Sigmoid colon (tissue), 4 donors: ENCODE data around the gene PSG5.
"Not testable (repeated sequence)": the region's sequence is repeated elsewhere in the genome, so short reads cannot be mapped to it uniquely, and the experiment has no call there.

Source experiments
- EP300 ChIP-seq, 4 donors: sonication (generic); formaldehyde crosslinking; IDR thresholded peaks; one replicate each; pipeline ENCODE4 v1.6.1; 2017; ENCODE audit warnings: antibody characterized with exemption in 4 of 4
- POLR2A ChIP-seq, 2 donors: fragments of 450-650 bp; IDR thresholded peaks; one replicate each; pipeline ENCODE4 v1.6.1; 2016; ENCODE audit warnings: antibody characterized with exemption in 2 of 2, mild to moderate bottlenecking in 2 of 2, moderate library complexity in 2 of 2
- TF ChIP-seq, protein P1 (sequence below), 4 experiments: fragments of 450-650 bp in 3 of 4; fragments of 200-600 bp in 1 of 4; IDR thresholded peaks; one replicate each; pipeline ENCODE4 v1.5.1; 2016 to 2019; ENCODE audit warnings: antibody characterized with exemption in 4 of 4, mild to moderate bottlenecking in 3 of 4, moderate library complexity in 2 of 4

DNA sequence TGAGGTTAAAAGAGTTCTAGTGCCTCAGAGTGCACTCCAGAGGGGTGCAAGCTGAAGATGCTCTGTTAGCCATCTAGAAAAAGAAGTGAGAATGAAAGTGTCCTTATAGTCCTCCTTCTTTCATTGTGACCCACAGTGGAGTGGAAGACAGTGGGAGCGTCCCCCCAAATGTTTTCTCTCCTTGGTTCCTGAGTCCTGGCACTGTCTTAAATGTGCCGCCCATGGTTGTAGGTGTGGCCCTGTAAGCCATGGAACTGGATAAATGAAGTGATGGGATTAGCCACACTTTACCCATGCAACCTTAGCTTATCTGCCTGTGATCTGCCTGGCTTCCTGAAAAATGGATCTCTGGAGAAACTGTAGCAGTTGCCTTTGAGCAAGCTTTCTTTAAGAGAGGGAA is 42.4 kb upstream of the PSG5 start:
- TF ChIP-seq, protein P1, sequence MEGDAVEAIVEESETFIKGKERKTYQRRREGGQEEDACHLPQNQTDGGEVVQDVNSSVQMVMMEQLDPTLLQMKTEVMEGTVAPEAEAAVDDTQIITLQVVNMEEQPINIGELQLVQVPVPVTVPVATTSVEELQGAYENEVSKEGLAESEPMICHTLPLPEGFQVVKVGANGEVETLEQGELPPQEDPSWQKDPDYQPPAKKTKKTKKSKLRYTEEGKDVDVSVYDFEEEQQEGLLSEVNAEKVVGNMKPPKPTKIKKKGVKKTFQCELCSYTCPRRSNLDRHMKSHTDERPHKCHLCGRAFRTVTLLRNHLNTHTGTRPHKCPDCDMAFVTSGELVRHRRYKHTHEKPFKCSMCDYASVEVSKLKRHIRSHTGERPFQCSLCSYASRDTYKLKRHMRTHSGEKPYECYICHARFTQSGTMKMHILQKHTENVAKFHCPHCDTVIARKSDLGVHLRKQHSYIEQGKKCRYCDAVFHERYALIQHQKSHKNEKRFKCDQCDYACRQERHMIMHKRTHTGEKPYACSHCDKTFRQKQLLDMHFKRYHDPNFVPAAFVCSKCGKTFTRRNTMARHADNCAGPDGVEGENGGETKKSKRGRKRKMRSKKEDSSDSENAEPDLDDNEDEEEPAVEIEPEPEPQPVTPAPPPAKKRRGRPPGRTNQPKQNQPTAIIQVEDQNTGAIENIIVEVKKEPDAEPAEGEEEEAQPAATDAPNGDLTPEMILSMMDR (IDR thresholded peaks at IDR 0.05): not testable (repeated sequence)
- TF ChIP-seq EP300, POLR2A (IDR thresholded peaks at IDR 0.05): not testable (repeated sequence)
